HepG2 (cell line): ENCODE data around the gene FBXL22. TPM values are rescaled to one million over a fixed set of nuclear protein-coding genes. Genes with fewer than 3 reads are reported as not detected.

Source experiments
- ATAC-seq: fragments of 200-7000 bp; cut with Tn5 transposase; 3 replicates; pipeline ENCODE4 v1.9.1; 2020; ENCODE audit warnings: mild to moderate bottlenecking, moderate library complexity
- BruUV-seq: library from RNA; stranded (reverse); fragments of 400-500 nt; replicated peaks from 2 replicates; lab custom pipeline; 2021; lab: Mats Ljungman, UMichigan
- CTCF ChIA-PET: fragments of 300-600 bp; formaldehyde crosslinking; extraction: SDS; loops from one replicate; lab custom pipeline; 2021; ENCODE audit warnings: low total read pairs, inconsistent platforms, low intra/inter-chr PET ratio; lab: Yijun Ruan, JAX
- POLR2A ChIA-PET: fragments of 350-600 bp; sonication (Branson Sonifier 250); formaldehyde crosslinking; loops from one replicate; lab custom pipeline; 2020; ENCODE audit warnings: antibody characterized with exemption, inconsistent platforms; lab: Yijun Ruan, JAX
- DNase-seq: peaks from one replicate; pipeline ENCODE4 v3.0.0-alpha.2; 2015; ENCODE audit warnings: low spot score
- FAIRE-seq: peaks from 3 replicates; lab custom pipeline; 2011; peaks lifted over from hg19 to GRCh38; lab: Jason Lieb, UNC
- H2AFZ ChIP-seq: one replicate; pipeline ENCODE4 v1.6.1; 2011; ENCODE audit warnings: low read length, inconsistent platforms
- H3K27ac ChIP-seq: fragments of 300-600 bp; 3 replicates; pipeline ENCODE4 v1.8.0; 2011; ENCODE audit warnings: mixed run types, mild to moderate bottlenecking, mixed read lengths, low read length, inconsistent platforms; ENCODE audit not compliant: insufficient read depth; ENCODE audit errors: extremely low read length
- H3K27me3 ChIP-seq, 2 experiments: fragments of 200-600 bp in 1 of 2; 2 replicates in 1 of 2; 3 replicates in 1 of 2; pipeline versions ENCODE4 v1.6.0 to v1.8.0; 2011; ENCODE audit warnings: low read length in 2 of 2, mild to moderate bottlenecking in 2 of 2, moderate library complexity in 2 of 2, inconsistent platforms in 1 of 2; ENCODE audit not compliant: insufficient read depth in 2 of 2, control insufficient read depth in 1 of 2
- H3K36me3 ChIP-seq, 2 experiments: fragments of 200-600 bp in 1 of 2; replicated peaks in 1 of 2; 2 replicates in 1 of 2; 3 replicates in 1 of 2; pipeline versions ENCODE4 v1.5.1 to v1.8.0; 2011; ENCODE audit warnings: low read length in 2 of 2, inconsistent platforms in 1 of 2; ENCODE audit not compliant: insufficient read depth in 2 of 2, control insufficient read depth in 1 of 2
- H3K4me1 ChIP-seq: 2 replicates; pipeline ENCODE4 v1.5.1; 2012; ENCODE audit warnings: low read length, inconsistent platforms; ENCODE audit not compliant: insufficient read depth
- H3K4me2 ChIP-seq: 2 replicates; pipeline ENCODE4 v1.6.0; 2011; ENCODE audit warnings: low read depth, low read length, inconsistent platforms
- H3K4me3 ChIP-seq, 3 experiments: fragments of 200-600 bp in 1 of 3; sonication (generic), shearing (Covaris generic) in 1 of 3; replicated peaks in 1 of 3; 2 replicates each; pipeline ENCODE4 v1.5.1; 2011 to 2016; ENCODE audit warnings: low read length in 3 of 3, inconsistent platforms in 2 of 3, low read depth in 2 of 3, mild to moderate bottlenecking in 2 of 3, control low read depth in 1 of 3, mixed read lengths in 1 of 3; ENCODE audit not compliant: insufficient read depth in 1 of 3
- H3K79me2 ChIP-seq: one replicate; pipeline ENCODE4 v1.6.1; 2011; ENCODE audit warnings: low read length, inconsistent platforms; ENCODE audit not compliant: insufficient read depth
- H3K9ac ChIP-seq: 2 replicates; pipeline ENCODE4 v1.6.0; 2011; ENCODE audit warnings: mild to moderate bottlenecking, low read depth, low read length, inconsistent platforms; ENCODE audit not compliant: insufficient read depth
- H3K9me3 ChIP-seq: 2 replicates; pipeline ENCODE4 v1.5.1; 2012; ENCODE audit warnings: mild to moderate bottlenecking, low read length
- H4K20me1 ChIP-seq: 2 replicates; pipeline ENCODE4 v1.6.0; 2011; ENCODE audit warnings: inconsistent platforms, mild to moderate bottlenecking, low read length, moderate library complexity; ENCODE audit not compliant: insufficient read depth
- ATF3 ChIP-seq: sonication (generic); formaldehyde crosslinking; IDR thresholded peaks from 2 replicates; pipeline ENCODE4 v1.4.0; 2020; ENCODE audit warnings: missing genetic modification reagents
- CREB3 ChIP-seq: sonication (generic); formaldehyde crosslinking; IDR thresholded peaks from 2 replicates; pipeline ENCODE4 v1.5.0; 2020; ENCODE audit warnings: missing genetic modification reagents
- ETV5 ChIP-seq: IDR thresholded peaks from 2 replicates; pipeline ENCODE4 v1.6.1; 2018; ENCODE audit warnings: missing biosample characterization, missing genetic modification reagents, inconsistent platforms, borderline replicate concordance
- JUND ChIP-seq: sonication (generic); formaldehyde crosslinking; IDR thresholded peaks from 2 replicates; pipeline ENCODE4 v1.8.0; 2022; ENCODE audit warnings: mild to moderate bottlenecking, missing genetic modification reagents
- MAF1 ChIP-seq: sonication (generic); formaldehyde crosslinking; IDR thresholded peaks from 2 replicates; pipeline ENCODE4 v1.5.0; 2020; ENCODE audit warnings: missing genetic modification reagents, borderline replicate concordance
- MTA1 ChIP-seq: sonication (generic); formaldehyde crosslinking; IDR thresholded peaks from 2 replicates; pipeline ENCODE4 v1.4.0; 2020; ENCODE audit warnings: missing genetic modification reagents, mild to moderate bottlenecking, borderline replicate concordance
- POLR2G ChIP-seq: fragments of 200-400 bp; formaldehyde crosslinking; IDR thresholded peaks from 2 replicates; pipeline ENCODE4 v1.6.1; 2018; ENCODE audit warnings: mild to moderate bottlenecking, low read depth, low read length, moderate library complexity
- SALL2 ChIP-seq: sonication (generic); formaldehyde crosslinking; IDR thresholded peaks from 2 replicates; pipeline ENCODE4 v1.8.1; 2023; ENCODE audit warnings: mild to moderate bottlenecking, missing genetic modification reagents, inconsistent platforms
- SMARCC2 ChIP-seq: fragments of 450-650 bp; IDR thresholded peaks from 2 replicates; pipeline ENCODE4 v1.6.1; 2017; ENCODE audit warnings: antibody characterized with exemption, mild to moderate bottlenecking
- SOX6 ChIP-seq, 2 experiments: fragments of 450-650 bp in 1 of 2; sonication (generic) in 1 of 2; formaldehyde crosslinking in 1 of 2; IDR thresholded peaks; 2 replicates each; pipeline versions ENCODE4 v1.4.0 to v1.6.1; 2017 to 2020; ENCODE audit warnings: antibody characterized with exemption in 1 of 2, mild to moderate bottlenecking in 1 of 2, missing genetic modification reagents in 1 of 2
- TAF1 ChIP-seq: sonication (generic); formaldehyde crosslinking; IDR thresholded peaks from 2 replicates; pipeline ENCODE4 v1.4.0; 2020; ENCODE audit warnings: missing genetic modification reagents
- TBP ChIP-seq: sonication (generic); formaldehyde crosslinking; IDR thresholded peaks from 2 replicates; pipeline ENCODE4 v1.5.0; 2020; ENCODE audit warnings: missing genetic modification reagents
- TSC22D2 ChIP-seq: sonication (generic); formaldehyde crosslinking; IDR thresholded peaks from 2 replicates; pipeline ENCODE4 v1.5.1; 2020; ENCODE audit warnings: missing genetic modification reagents, mild to moderate bottlenecking, borderline replicate concordance
- ZBTB42 ChIP-seq: sonication (generic); formaldehyde crosslinking; IDR thresholded peaks from 2 replicates; pipeline ENCODE4 v1.5.0; 2020; ENCODE audit warnings: mild to moderate bottlenecking, missing genetic modification reagents
- ZFP1 ChIP-seq: IDR thresholded peaks from 2 replicates; pipeline ENCODE4 v1.6.1; 2016
- ZNF510 ChIP-seq: sonication (generic); formaldehyde crosslinking; IDR thresholded peaks from 2 replicates; pipeline ENCODE4 v1.4.0; 2020; ENCODE audit warnings: low read depth, mild to moderate bottlenecking, missing genetic modification reagents
- ZNF543 ChIP-seq: sonication (generic); formaldehyde crosslinking; IDR thresholded peaks from 2 replicates; pipeline ENCODE4 v1.4.0; 2020; ENCODE audit warnings: mild to moderate bottlenecking, missing genetic modification reagents
- ZNF563 ChIP-seq: sonication (generic); formaldehyde crosslinking; IDR thresholded peaks from 2 replicates; pipeline ENCODE4 v1.8.0; 2022; ENCODE audit warnings: mild to moderate bottlenecking, moderate library complexity, missing genetic modification reagents
- WGBS: methylation state at CpG from one replicate; pipeline ENCODE4 v1.1.6; 2017; ENCODE audit warnings: low lambda C conversion rate; 5-methylcytosine and 5-hydroxymethylcytosine counted together
- in situ Hi-C: cut with HindIII; loops from 2 replicates; pipeline ENCODE4 v1.10.0; 2017; ENCODE audit warnings: low pct_unique_long_range_greater_than_20kb; ENCODE audit not compliant: extremely low pct_ligation_motif_present
- intact Hi-C: fragments of 100-400 bp; cut with micrococcal nuclease; formaldehyde crosslinking; loops from one replicate; pipeline ENCODE4 v1.10.0; 2022; ENCODE audit not compliant: unreplicated experiment
- polyA plus RNA-seq, 8 experiments: library from polyadenylated mRNA; depleted of rRNA in 3 of 8; stranded (reverse) in 7 of 8; unstranded in 1 of 8; fragments of >200 nt; fragmentation: Illumina TruSeq in 4 of 8; extraction: Trizol in 4 of 8; gene quantifications; 2 replicates each; pipeline versions ENCODE4 v1.2.1 to v1.2.3, GENCODE V29; 2011 to 2016; ENCODE audit warnings: low read depth in 4 of 8, missing spikeins in 1 of 8, mixed read lengths in 1 of 8; ENCODE audit not compliant: insufficient read depth in 1 of 8
- total RNA-seq, 5 experiments: library from RNA; depleted of rRNA; stranded (reverse); fragments of >200 nt; fragmentation: Illumina TruSeq; extraction: Trizol; gene quantifications; 2 replicates each; pipeline ENCODE4 v1.2.3, GENCODE V29; 2016; ENCODE audit warnings: low read depth in 1 of 5
- TF ChIP-seq, protein P1 (sequence below): sonication (generic); formaldehyde crosslinking; IDR thresholded peaks from 2 replicates; pipeline ENCODE4 v1.5.0; 2020; ENCODE audit warnings: missing genetic modification reagents
- TF ChIP-seq, protein P2 (sequence below): IDR thresholded peaks from 2 replicates; pipeline ENCODE4 v1.6.1; 2016; ENCODE audit warnings: mild to moderate bottlenecking, missing biosample characterization, missing genetic modification reagents

FBXL22 gene
- total and polyA plus RNA-seq, 2 of the 13 experiments (the other 11 are each of a cell fraction or from before 2014, with no cell fraction given): 0.15 to 0.33 TPM

- FAIRE-seq: peak; percentile 8
- Histone ChIP-seq H2AFZ (peak overlapping the region; percentile 70), H3K79me2 (no peaks in the 10 kb centered on the region), H3K27ac (peak overlapping the region; percentile 77), H3K4me3 (peak overlapping the region; percentile 61 to 88 (median 79)), H3K9ac (peak overlapping the region; percentile 86), H3K4me2 (peak overlapping the region; percentile 89), H3K9me3 (no peaks in the 10 kb centered on the region), H4K20me1 (no peaks in the 10 kb centered on the region), H3K27me3 (no peaks in the 10 kb centered on the region; a peak in 1 of 5 replicates), H3K36me3 (no peaks in the 10 kb centered on the region), H3K4me1 (peaks cover 41% of the 10 kb centered on the region)
- BruUV-seq: TSS peak; percentile 43
- in situ Hi-C loops (no loop called here), intact Hi-C loops (no loop called here)
- CTCF ChIA-PET: no interaction called here
- 2% methylated on average over 24 of the region's 63 CpGs for WGBS
- POLR2A ChIA-PET: interaction anchor here (1.1 to 4.3 kb wide), 4 partner anchors 10 to 470 kb away, joined by 3 to 31 read pairs (median 15); partner anchors contain the start of gene USP3
- peak; percentile 3 for ATAC-seq
- no peak for DNase-seq
- TF ChIP-seq CREB3 (CRISPR knock-in tag): no peak
- 0 out of 2 replicates have a peak, but pooled peaks have one; percentile 19 for TF ChIP-seq ATF3
- TF ChIP-seq JUND (CRISPR knock-in tag): no peak
- TF ChIP-seq ZFP1 (CRISPR knock-in tag): no peak
- TF ChIP-seq ZNF543 (CRISPR knock-in tag): peak; percentile 6; the same call in 1 of the 2 replicates
- TF ChIP-seq, protein P1, sequence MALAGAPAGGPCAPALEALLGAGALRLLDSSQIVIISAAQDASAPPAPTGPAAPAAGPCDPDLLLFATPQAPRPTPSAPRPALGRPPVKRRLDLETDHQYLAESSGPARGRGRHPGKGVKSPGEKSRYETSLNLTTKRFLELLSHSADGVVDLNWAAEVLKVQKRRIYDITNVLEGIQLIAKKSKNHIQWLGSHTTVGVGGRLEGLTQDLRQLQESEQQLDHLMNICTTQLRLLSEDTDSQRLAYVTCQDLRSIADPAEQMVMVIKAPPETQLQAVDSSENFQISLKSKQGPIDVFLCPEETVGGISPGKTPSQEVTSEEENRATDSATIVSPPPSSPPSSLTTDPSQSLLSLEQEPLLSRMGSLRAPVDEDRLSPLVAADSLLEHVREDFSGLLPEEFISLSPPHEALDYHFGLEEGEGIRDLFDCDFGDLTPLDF (CRISPR knock-in tag): no peak
- TF ChIP-seq POLR2G: peak; percentile 83
- peak; percentile 52 for TF ChIP-seq TAF1
- no peak for TF ChIP-seq SMARCC2
- TF ChIP-seq SOX6 (IDR thresholded peaks at IDR 0.05): no peak
- no peak; the same call in 1 of the 2 replicates for TF ChIP-seq SOX6 (CRISPR knock-in tag; IDR thresholded peaks at IDR 0.05)
- TF ChIP-seq ZBTB42: peak; percentile 38; the same call in 1 of the 2 replicates
- no peak; the same call in 1 of the 2 replicates for TF ChIP-seq SALL2 (CRISPR knock-in tag)
- TF ChIP-seq TBP: no peak
- peak; percentile 62 for TF ChIP-seq ZNF563 (CRISPR knock-in tag)
- TF ChIP-seq MTA1 (CRISPR knock-in tag): peak; percentile 50; the same call in 1 of the 2 replicates
- peak; percentile 51; the same call in 1 of the 2 replicates for TF ChIP-seq MAF1
- TF ChIP-seq ETV5: peak; percentile 42; the same call in 1 of the 2 replicates
- TF ChIP-seq, protein P2, sequence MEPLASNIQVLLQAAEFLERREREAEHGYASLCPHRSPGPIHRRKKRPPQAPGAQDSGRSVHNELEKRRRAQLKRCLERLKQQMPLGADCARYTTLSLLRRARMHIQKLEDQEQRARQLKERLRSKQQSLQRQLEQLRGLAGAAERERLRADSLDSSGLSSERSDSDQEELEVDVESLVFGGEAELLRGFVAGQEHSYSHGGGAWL: peak; percentile 48
- no peak for TF ChIP-seq TSC22D2
- 0 out of 2 replicates have a peak, but pooled peaks have one; percentile 26 for TF ChIP-seq ZNF510 (CRISPR knock-in tag)
These were observed 4.0 kb downstream of the FBXL22 start for GRCh38 chr15:63601026-63601703.
